ENCODE measurements around the gene GNPTAB.
"Not testable (repeated sequence)": the region's sequence is repeated elsewhere in the genome, so short reads cannot be mapped to it uniquely, and the experiment has no call there.

GNPTAB gene

GRCh38 chr12:101850199-101850598 is 19.4 kb upstream of the GNPTAB start:
- DNase-seq, result no peak

- no peak for DNase-seq
Observed at GRCh38 chr12:101847325-101847724, 16.6 kb upstream of the GNPTAB start.

GRCh38 chr12:101845137-101845711 is 14.5 kb upstream of the GNPTAB start:
- DNase-seq, result no peak

DNA sequence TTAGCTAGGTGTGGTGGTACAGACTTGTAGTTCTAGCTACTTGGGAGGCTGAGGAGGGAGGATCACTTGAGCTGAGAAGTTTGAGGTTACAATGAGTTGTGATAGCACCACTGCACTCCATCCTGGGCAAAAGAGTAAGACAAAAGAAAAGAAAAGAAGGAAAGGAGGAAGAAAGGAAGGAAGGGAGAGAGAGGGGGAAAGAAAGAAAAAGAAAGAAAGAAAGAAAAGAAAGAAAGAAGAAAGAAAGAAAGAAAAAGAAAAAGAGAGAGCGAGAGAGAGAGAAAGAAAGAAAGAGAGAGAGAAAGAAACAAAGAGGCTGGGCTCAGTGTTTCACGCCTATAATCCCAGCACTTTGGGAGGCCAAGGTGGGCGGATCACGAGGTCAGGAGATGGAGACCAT is 10.3 kb upstream of the GNPTAB start:
- DNase-seq, result no peak

- DNase-seq, result peak; percentile 56
Observed at GRCh38 chr12:101839324-101840283, 8.8 kb upstream of the GNPTAB start.

- no peak for DNase-seq
Observed at GRCh38 chr12:101838628-101839323, 8.0 kb upstream of the GNPTAB start.

DNA sequence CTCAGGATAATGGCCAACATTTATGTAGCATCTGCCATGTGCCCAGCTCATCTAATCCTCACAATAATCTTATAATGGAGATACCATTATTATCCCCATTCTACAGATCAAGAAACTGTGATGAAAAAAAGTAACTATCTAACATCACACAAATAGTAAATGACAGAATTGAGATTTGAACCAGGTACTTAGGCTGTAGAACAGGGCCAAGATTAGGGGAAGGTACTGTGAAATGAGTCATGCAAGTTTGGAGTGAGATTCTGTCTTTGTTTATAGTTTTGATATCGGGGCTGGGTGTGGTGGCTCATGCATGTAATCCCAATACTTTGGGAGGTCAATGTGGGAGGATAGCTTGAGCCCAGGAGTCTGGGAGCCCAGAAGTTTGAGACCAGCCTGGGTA is 1.3 kb upstream of the GNPTAB start:
- DNase-seq, result no peak

- DNase-seq, result peak; percentile 39
Observed at GRCh38 chr12:101829639-101830366, 956 bp downstream of the GNPTAB start.

DNA sequence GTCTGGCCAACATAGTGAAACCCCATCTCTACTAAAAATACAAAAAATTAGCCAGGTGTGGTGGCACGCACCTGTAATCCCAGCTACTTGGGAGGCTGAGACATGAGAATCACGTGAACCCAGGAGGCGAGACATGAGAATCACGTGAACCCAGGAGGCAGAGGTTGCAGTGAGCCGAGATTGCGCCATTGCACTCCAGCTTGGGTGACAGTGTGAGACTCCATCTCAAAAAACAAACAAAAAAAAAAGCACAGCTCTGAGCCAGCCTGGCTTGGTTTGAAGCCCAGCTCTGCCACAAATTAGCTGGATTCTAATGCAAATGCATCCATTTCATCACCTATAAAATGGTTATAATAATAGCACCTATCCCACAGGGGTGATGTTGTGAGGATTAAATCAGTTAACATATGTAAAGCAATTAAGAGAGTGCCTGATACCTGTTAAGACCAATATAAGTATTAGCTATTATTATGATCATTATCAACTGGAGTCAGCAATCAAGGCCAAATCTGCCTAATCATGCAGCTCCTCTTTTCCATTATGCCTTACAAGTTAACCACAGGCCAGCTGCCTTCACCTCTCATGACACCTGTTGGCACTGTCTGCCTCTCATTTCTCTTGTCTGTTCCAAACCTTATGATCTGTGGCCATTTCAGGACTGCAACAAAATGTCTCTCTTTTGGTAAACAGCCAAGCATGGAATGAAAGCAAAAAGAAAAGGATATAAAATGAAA is 2.1 kb downstream of the GNPTAB start:
- peak; percentile 38 for DNase-seq

DNA sequence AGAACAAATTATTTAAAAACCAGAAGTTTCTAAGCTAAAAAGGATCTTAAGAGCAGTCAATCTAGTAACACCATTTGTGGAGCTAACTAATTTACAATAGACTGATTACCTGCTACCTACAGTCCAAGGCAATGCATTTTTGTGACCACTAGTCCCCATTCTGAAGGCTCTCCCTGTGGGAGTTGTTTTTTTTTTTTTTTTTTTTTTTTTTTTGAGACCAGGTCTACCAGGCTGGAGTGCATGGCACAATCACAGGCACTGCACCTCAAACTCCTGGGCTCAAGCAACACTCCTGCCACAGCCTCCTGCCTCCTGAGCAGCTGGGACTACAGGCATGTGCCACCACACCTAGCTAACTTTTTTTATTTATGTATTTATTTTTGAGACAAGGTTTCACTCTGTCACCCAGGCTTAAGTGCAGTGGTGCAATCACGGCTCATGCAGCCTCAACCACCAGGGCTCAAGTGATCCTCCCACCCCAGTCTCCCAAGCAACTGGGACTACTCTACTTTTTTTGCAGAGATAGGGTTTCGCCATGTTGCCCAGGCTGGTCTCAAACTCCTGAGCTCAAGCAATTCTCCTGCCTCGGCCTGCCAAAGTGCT is 3.9 kb downstream of the GNPTAB start:
- no peak for DNase-seq

DNA sequence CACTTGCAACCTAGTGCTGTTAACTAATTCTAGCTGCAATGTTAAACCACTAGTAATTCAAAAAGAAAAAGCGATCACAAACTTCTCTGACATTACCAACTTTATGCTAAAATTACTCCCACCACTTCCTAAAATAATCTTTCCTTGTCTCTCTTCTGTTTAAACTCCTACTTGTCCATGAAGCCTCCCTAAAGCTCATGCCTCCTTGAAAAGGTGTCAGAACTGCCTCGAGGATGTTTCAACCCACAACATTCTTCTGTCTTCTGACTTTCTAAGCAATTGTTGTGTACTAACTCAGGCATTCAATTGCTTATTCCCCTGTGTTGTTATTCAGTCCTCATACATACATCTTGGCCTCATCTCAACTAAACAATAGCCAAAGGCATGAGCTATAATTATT is 5.9 kb downstream of the GNPTAB start:
- no peak for DNase-seq

DNA sequence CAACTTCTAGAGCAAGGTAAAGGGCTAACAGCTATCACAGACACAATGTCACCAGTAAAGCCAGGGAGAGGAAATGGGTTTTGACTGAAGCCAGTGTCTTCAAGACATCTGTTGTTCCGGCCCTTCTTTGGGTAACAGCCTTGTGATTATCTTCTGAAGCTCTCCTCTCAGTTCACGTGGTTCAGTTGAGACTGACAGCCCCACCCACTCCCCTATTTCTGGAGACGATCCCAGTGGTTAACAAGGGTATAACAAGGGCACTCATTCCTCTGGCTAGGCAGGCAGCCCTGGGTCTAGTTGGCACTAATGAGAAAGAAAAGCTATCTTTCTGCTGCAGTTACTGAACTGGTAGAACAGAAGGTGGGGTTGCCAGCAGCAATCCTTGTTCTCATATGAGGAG is 6.9 kb downstream of the GNPTAB start:
- DNase-seq, result peak; percentile 14

- no peak for DNase-seq
Observed at GRCh38 chr12:101823039-101823438, 7.7 kb downstream of the GNPTAB start.

DNA sequence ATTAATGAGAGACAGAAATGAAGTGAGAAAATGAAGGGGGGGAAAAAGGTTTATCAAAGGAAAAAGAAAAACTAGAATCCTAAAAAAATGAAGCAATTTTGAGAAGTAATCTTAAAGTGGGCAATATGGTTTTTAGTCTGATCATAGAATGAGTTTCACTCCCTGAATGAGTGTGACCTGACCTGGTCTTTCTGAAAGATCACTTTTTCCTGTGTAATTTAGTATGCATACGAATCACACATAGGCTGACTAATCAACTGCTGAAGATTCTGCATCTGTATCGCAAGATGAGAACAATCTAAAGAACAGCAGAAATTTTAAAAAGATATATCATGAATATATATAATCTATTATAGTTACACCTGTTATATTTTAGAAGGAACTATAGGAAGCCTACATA is 11.3 kb downstream of the GNPTAB start:
- no peak for DNase-seq

DNA sequence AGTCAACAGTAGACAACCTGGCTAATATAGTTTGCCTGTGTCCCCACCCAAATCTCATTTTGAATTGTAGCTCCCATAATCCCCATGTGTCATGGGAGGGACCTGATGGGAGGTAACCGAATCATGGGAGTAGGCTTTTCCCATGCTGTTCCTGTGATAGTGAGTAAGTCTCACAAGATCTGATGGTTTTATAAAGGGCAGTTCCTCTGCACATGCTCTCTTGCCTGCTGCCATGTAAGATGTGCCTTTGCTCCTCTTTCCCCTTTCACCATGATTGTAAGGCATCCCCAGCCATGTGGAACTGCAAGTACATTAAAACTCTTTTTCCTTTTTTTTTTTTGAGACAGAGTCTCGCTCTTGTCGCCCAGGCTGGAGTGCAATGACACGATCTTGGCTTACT is 12.1 kb downstream of the GNPTAB start:
- not testable (repeated sequence) for DNase-seq

- no peak for DNase-seq
Observed at GRCh38 chr12:101813117-101813516, 17.6 kb downstream of the GNPTAB start.

DNA sequence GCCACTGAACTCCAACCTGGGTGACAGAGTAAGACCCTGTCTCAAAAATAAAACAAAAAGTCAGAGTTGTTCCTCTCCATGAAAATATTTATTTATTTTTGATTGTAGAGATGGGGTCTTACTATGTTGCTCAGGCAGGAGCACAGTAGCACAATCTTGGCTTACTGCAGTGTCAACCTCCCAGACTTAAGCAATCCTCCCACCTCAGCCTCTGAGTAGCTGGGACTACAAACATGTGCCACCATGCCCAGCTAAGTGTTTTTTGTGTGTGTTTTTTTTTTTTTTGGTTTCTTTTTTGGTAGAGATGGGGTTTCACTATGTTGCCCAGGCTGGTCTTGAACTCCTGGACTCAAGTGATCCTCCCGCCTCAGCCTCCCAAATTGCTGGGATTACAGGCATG is 18.0 kb downstream of the GNPTAB start:
- not testable (repeated sequence) for DNase-seq

DNA sequence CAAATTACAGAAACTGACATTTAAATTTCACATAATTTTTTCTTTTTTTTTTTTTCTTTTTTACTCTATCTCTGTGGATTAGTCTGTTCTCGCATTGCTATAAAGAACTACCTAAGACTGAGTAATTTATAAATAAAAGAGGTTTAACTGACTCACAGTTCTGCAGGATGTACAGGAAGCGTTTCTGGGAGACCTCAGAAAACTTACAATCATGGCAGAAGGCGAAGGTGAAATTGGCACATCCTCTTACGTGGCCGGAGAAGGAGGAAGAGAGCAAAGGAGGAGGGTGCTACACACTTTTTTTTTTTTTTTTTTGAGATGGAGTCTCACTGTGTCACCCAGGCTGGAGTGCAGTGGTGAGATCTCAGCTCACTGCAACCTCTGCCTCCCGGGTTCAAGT is 19.4 kb downstream of the GNPTAB start:
- not testable (repeated sequence) for DNase-seq

GRCh38 chr12:101809208-101809607 is 21.6 kb downstream of the GNPTAB start:
- DNase-seq, result no peak

DNA sequence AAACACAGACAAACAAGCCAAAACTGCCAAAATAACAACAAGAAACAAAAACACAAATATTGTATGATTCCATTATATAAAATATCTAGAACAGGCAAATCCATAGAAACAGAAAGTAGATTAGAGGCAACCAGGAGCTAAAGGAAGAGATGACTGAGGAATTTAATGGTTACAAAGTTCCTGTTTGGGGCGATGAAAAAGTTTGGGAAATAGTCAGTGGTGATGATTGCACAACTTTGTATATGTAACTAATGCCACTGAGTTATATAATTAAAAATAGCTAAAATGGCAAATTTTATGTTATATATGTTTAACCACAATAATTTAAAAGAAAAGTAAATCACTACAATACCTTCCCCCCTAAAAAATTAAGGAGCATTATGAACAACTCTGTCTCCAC is 24.5 kb downstream of the GNPTAB start:
- no peak for DNase-seq

DNA sequence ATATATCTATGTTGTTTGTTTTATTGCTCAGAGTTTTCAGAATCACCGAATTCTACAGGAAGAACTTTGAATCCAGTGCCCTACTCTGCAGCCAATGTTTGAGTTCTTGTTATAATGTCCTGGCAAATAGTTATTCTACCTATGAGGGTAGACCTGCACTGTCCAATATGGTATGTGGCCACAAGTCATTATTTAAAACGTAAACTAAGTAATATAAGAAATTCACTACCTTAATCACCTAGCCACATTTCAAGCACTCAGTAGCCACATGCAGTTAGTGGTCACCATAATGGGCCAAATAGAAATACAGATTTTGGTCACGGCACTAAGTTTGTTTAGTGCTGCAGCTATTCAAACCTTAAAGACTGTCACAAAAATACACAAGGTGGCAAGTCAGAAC is 26.4 kb downstream of the GNPTAB start:
- no peak for DNase-seq

DNA sequence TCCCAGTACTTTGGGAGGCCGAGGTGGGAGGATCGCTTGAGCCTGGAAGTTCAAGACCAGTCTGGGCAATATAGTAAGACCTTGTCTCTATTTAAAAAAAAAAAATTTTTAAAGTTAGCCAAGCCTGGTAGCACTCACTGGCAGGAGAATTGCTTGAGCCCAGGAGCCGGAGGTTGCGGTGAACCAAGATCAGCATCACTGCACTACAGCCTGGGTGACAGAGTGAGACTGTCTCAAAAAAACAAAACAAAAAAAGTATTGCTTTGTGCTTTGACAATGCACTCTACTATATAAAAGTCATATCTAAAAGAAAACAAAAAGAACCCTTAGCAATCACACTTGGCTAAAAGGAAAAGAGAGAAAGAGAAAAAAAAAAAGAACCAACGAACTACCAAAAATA is 26.8 kb downstream of the GNPTAB start:
- no peak for DNase-seq
